Measurements from ENCODE around the gene TBC1D7.

The TBC1D7 gene

DNA sequence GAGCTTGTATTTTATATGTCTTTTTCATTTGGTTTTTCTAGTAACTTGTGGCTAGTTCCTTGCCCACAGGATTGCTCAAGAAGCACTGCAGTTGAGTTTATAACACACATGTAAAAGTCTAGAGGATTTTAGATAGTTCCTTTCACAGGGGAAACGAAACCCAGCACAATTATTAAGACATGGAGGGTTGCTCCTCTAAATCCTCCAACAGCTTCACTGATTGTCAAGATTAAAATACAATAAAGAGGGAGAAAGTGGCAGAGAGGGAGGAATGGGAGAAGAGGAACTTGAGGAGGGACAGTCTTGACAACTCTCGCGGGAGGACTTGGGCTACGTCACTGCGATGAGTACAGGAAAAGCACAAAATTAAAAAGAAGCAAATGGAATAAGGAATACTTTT is 9.7 kb upstream of the TBC1D7 start:
- no peak for TF ChIP-seq ZBTB7A (IDR thresholded peaks at IDR 0.05; ENCODE audit: low read depth)
- TF ChIP-seq CEBPB (IDR thresholded peaks at IDR 0.05): no peak
- TF ChIP-seq EP300 (IDR thresholded peaks at IDR 0.05; ENCODE audit: borderline replicate concordance): no peak
- TF ChIP-seq, protein P1, sequence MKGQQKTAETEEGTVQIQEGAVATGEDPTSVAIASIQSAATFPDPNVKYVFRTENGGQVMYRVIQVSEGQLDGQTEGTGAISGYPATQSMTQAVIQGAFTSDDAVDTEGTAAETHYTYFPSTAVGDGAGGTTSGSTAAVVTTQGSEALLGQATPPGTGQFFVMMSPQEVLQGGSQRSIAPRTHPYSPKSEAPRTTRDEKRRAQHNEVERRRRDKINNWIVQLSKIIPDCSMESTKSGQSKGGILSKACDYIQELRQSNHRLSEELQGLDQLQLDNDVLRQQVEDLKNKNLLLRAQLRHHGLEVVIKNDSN (IDR thresholded peaks at IDR 0.05): no peak
- TF ChIP-seq NFIC (IDR thresholded peaks at IDR 0.05): no peak
- TF ChIP-seq MAX (IDR thresholded peaks at IDR 0.05): no peak

- TF ChIP-seq RAD21 (IDR thresholded peaks at IDR 0.05; ENCODE audit: low read depth) (peak; percentile 98), EGR1 (IDR thresholded peaks at IDR 0.05) (no peak)
Observed at GRCh38 chr6:13336553-13336952, 8.2 kb upstream of the TBC1D7 start.

GRCh38 chr6:13334953-13335352 is 6.6 kb upstream of the TBC1D7 start:
- no peak for TF ChIP-seq NFIC (IDR thresholded peaks at IDR 0.05)
- TF ChIP-seq MAX (IDR thresholded peaks at IDR 0.05): no peak
- no peak for TF ChIP-seq ZBTB7A (IDR thresholded peaks at IDR 0.05; ENCODE audit: low read depth)
- no peak for TF ChIP-seq TEAD4 (IDR thresholded peaks at IDR 0.05)
- no peak for TF ChIP-seq CEBPB (IDR thresholded peaks at IDR 0.05)

- no peak for TF ChIP-seq MAX (IDR thresholded peaks at IDR 0.05)
- TF ChIP-seq TEAD4 (IDR thresholded peaks at IDR 0.05): no peak
- TF ChIP-seq EP300 (IDR thresholded peaks at IDR 0.05; ENCODE audit: borderline replicate concordance): no peak
- no peak for TF ChIP-seq FOXM1 (IDR thresholded peaks at IDR 0.05; ENCODE audit: borderline replicate concordance, low read depth)
- no peak for TF ChIP-seq CEBPB (IDR thresholded peaks at IDR 0.05)
Observed at GRCh38 chr6:13332349-13332706, 4.0 kb upstream of the TBC1D7 start.

DNA sequence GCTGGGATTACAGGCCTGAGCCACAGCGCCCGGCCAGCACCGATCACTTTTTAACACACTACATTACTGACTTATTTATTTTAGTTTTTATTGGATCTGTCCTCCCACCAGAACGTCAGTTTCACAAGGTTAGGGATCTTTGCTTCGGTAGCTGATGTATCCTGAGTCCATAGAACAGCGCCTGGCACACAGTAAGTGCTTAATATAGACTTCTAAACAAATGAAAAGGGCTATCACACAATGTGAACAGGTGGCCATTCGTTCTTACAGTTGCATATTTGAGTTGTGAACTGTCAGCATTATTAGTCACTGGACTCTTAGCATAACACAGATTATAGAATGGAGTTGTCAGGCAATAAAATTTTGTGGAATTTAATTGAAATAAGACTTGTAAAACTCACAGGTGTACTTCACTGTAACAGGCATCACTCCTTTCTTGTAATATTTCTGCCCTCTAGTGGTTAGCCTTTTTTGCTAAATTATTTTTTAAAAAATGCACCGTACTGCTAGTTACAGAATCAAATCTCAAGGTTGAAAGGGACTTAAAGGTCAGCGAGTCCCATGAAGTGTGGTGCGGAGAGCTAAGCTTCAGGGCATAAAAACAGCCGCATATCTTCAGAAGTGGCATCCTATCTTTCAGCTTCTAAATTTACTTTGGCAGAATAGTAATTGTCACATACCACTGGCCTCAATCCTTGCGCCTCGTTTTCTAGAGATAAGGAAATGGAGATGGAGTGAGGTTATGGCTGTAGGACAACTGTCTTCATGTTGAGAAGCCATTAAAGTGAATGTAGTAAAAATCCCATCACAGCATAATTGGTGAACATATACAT is 3.4 kb upstream of the TBC1D7 start:
- TF ChIP-seq YY1 (IDR thresholded peaks at IDR 0.05; ENCODE audit: low read depth) (no peak), FOXM1 (IDR thresholded peaks at IDR 0.05; ENCODE audit: borderline replicate concordance, low read depth) (peak; percentile 83), EP300 (IDR thresholded peaks at IDR 0.05; ENCODE audit: borderline replicate concordance) (no peak), RAD21 (IDR thresholded peaks at IDR 0.05; ENCODE audit: low read depth) (peak; percentile 62)

GRCh38 chr6:13328875-13329183 is 492 bp upstream of the TBC1D7 start:
- TF ChIP-seq, protein P1 (IDR thresholded peaks at IDR 0.05): no peak
- TF ChIP-seq RAD21 (IDR thresholded peaks at IDR 0.05; ENCODE audit: low read depth) (no peak), REST (IDR thresholded peaks at IDR 0.05; ENCODE audit: low read depth) (no peak), MAX (IDR thresholded peaks at IDR 0.05) (no peak), TEAD4 (IDR thresholded peaks at IDR 0.05) (no peak), TCF12 (IDR thresholded peaks at IDR 0.05; ENCODE audit: low read depth) (no peak), ZBTB7A (IDR thresholded peaks at IDR 0.05; ENCODE audit: low read depth) (no peak), TAF1 (IDR thresholded peaks at IDR 0.05; ENCODE audit: low read depth) (no peak), EGR1 (IDR thresholded peaks at IDR 0.05) (no peak), YY1 (IDR thresholded peaks at IDR 0.05; ENCODE audit: low read depth) (no peak), NFIC (IDR thresholded peaks at IDR 0.05) (no peak), CREB1 (IDR thresholded peaks at IDR 0.05; ENCODE audit: low read depth) (no peak), CEBPB (IDR thresholded peaks at IDR 0.05) (no peak)

DNA sequence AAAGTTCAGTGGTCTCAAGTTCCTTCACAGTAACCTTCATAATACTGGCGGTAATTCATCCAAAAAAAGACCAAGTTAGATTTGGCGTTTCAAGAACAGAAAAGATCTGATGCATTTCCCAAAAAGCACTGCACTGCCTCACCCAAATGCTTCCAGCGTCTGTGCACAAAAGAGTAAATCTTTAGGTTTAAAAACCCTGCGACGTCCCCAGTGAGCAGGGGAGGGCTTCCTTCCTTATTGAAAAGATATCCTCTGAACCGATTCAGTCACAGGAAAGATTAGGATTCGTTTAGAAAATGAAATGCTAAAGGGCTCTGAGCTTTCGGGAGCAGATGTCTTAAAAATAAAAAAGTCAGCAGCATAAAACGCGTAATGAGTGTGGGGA is 654 bp downstream of the TBC1D7 start:
- no peak for TF ChIP-seq CREB1 (IDR thresholded peaks at IDR 0.05; ENCODE audit: low read depth)

- TF ChIP-seq TAF1 (IDR thresholded peaks at IDR 0.05; ENCODE audit: low read depth) (no peak), EGR1 (IDR thresholded peaks at IDR 0.05) (no peak), REST (IDR thresholded peaks at IDR 0.05; ENCODE audit: low read depth) (no peak), CREB1 (IDR thresholded peaks at IDR 0.05; ENCODE audit: low read depth) (no peak), NFIC (IDR thresholded peaks at IDR 0.05) (no peak), MAX (IDR thresholded peaks at IDR 0.05) (no peak), RAD21 (IDR thresholded peaks at IDR 0.05; ENCODE audit: low read depth) (no peak), TEAD4 (IDR thresholded peaks at IDR 0.05) (no peak), FOXM1 (IDR thresholded peaks at IDR 0.05; ENCODE audit: borderline replicate concordance, low read depth) (no peak), EP300 (IDR thresholded peaks at IDR 0.05; ENCODE audit: borderline replicate concordance) (no peak), ZBTB7A (IDR thresholded peaks at IDR 0.05; ENCODE audit: low read depth) (no peak), YY1 (IDR thresholded peaks at IDR 0.05; ENCODE audit: low read depth) (no peak), TCF12 (IDR thresholded peaks at IDR 0.05; ENCODE audit: low read depth) (no peak), CEBPB (IDR thresholded peaks at IDR 0.05) (no peak)
- TF ChIP-seq, protein P1 (IDR thresholded peaks at IDR 0.05): no peak
Observed at GRCh38 chr6:13319891-13320564, 8.3 kb downstream of the TBC1D7 start.
